Fibroblast of lung (primary cell): ENCODE data around the gene TENT4A.

Source experiments
- EZH2 ChIP-seq: IDR thresholded peaks from 2 replicates; pipeline ENCODE4 v1.5.1; 2012; ENCODE audit warnings: low read length, control low read depth, mild to moderate bottlenecking; ENCODE audit errors: missing control alignments
- TF ChIP-seq, protein P1 (sequence below), 2 donors: IDR thresholded peaks in 1 of 2; conservative IDR thresholded peaks in 1 of 2; 1 replicate in 1 of 2; 2 replicates in 1 of 2; pipeline ENCODE4 v1.5.1; 2011 to 2012; ENCODE audit warnings: low read length in 2 of 2, control low read depth in 1 of 2, inconsistent platforms in 1 of 2, low read depth in 1 of 2, mild to moderate bottlenecking in 1 of 2

- no peak for TF ChIP-seq EZH2
- TF ChIP-seq, protein P1, sequence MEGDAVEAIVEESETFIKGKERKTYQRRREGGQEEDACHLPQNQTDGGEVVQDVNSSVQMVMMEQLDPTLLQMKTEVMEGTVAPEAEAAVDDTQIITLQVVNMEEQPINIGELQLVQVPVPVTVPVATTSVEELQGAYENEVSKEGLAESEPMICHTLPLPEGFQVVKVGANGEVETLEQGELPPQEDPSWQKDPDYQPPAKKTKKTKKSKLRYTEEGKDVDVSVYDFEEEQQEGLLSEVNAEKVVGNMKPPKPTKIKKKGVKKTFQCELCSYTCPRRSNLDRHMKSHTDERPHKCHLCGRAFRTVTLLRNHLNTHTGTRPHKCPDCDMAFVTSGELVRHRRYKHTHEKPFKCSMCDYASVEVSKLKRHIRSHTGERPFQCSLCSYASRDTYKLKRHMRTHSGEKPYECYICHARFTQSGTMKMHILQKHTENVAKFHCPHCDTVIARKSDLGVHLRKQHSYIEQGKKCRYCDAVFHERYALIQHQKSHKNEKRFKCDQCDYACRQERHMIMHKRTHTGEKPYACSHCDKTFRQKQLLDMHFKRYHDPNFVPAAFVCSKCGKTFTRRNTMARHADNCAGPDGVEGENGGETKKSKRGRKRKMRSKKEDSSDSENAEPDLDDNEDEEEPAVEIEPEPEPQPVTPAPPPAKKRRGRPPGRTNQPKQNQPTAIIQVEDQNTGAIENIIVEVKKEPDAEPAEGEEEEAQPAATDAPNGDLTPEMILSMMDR (conservative IDR thresholded peaks at IDR 0.05 in 1 of 2, IDR thresholded peaks at IDR 0.05 in 1 of 2; ENCODE audit: low read depth in 1 of 2, low read length in 2 of 2), result no peak
Measured at GRCh38 chr5:6726006-6726405, 12.8 kb downstream of the TENT4A start.
